Stimulated activated CD8-positive, alpha-beta memory T cell treated with anti-CD3 and anti-CD28 coated beads, Interleukin-4, amount 100 ng/mL, for 4 hours (primary cell): ENCODE data around the gene PROCA1.

Source experiments
- DNase-seq, 2 donors: peaks; one replicate each; pipeline ENCODE4 v3.0.0-alpha.2; 2020; ENCODE audit warnings: low read depth in 2 of 2, low spot score in 1 of 2

PROCA1 gene

GRCh38 chr17:28710861-28711722, 596 bp downstream of the PROCA1 start:
- peak; percentile 76 to 78 for DNase-seq

GRCh38 chr17:28707339-28707720, 4.4 kb downstream of the PROCA1 start:
- DNase-seq = no peak

GRCh38 chr17:28706471-28707338, 5.0 kb downstream of the PROCA1 start:
- no peak for DNase-seq

- DNase-seq = no peak
Observed at GRCh38 chr17:28705728-28706334, 5.9 kb downstream of the PROCA1 start.

GRCh38 chr17:28705074-28705659, 6.5 kb downstream of the PROCA1 start:
- DNase-seq = no peak

GRCh38 chr17:28704219-28704858, 7.3 kb downstream of the PROCA1 start:
- no peak for DNase-seq

GRCh38 chr17:28703552-28704218, 8.0 kb downstream of the PROCA1 start:
- no peak for DNase-seq

- DNase-seq = no peak
Observed at GRCh38 chr17:28702752-28703150, 8.9 kb downstream of the PROCA1 start.

- DNase-seq = no peak
Observed at GRCh38 chr17:28702026-28702751, 9.5 kb downstream of the PROCA1 start.

- no peak for DNase-seq
Observed at GRCh38 chr17:28700830-28701492, 10.7 kb downstream of the PROCA1 start.

GRCh38 chr17:28700278-28700677, 11.4 kb downstream of the PROCA1 start:
- DNase-seq = no peak

GRCh38 chr17:28698253-28698941, 13.3 kb downstream of the PROCA1 start:
- DNase-seq = no peak

GRCh38 chr17:28693869-28694268, 17.8 kb downstream of the PROCA1 start:
- DNase-seq = no peak

- DNase-seq = no peak
Observed at GRCh38 chr17:28689011-28689410, 22.7 kb downstream of the PROCA1 start.

GRCh38 chr17:28688481-28688880, 23.2 kb downstream of the PROCA1 start:
- DNase-seq = no peak

GRCh38 chr17:28686296-28686695, 25.4 kb downstream of the PROCA1 start:
- no peak for DNase-seq

GRCh38 chr17:28685366-28685765, 26.3 kb downstream of the PROCA1 start:
- DNase-seq = no peak

- no peak for DNase-seq
Observed at GRCh38 chr17:28684963-28685362, 26.7 kb downstream of the PROCA1 start.

GRCh38 chr17:28682655-28683054, 29.0 kb downstream of the PROCA1 start:
- DNase-seq = no peak
